IMR-90 (cell line): ENCODE measurements around the gene ZCCHC7. TPM values are rescaled to one million over a fixed set of nuclear protein-coding genes. Genes with fewer than 3 reads are reported as not detected.

Source experiments
- ATAC-seq: fragments of 200-7000 bp; cut with Tn5 transposase; 2 replicates; pipeline ENCODE4 v1.9.1; 2020; ENCODE audit warnings: low read depth, mild to moderate bottlenecking, moderate library complexity
- BruUV-seq: library from RNA; stranded (reverse); fragments of 400-500 nt; replicated peaks from 2 replicates; lab custom pipeline; 2021; lab: Mats Ljungman, UMichigan
- CTCF ChIA-PET: fragments of 300-600 bp; formaldehyde crosslinking; extraction: SDS; loops from one replicate; lab custom pipeline; 2021; ENCODE audit warnings: antibody characterized with exemption; lab: Yijun Ruan, JAX
- POLR2A ChIA-PET: fragments of 300-600 bp; sonication (Branson Sonifier 250); formaldehyde crosslinking; loops from one replicate; lab custom pipeline; 2022; ENCODE audit warnings: antibody characterized with exemption; ENCODE audit not compliant: unreplicated experiment; lab: Charles Lee
- DNase-seq: peaks from one replicate; pipeline ENCODE4 v3.0.0; 2013
- H2AFZ ChIP-seq: replicated peaks from 2 replicates; pipeline ENCODE3; 2013; ENCODE audit warnings: low read length, mild to moderate bottlenecking; ENCODE audit not compliant: poor library complexity
- H2AK5ac ChIP-seq: 2 replicates; pipeline ENCODE4 v1.6.1; 2013; ENCODE audit warnings: low read depth, low read length, inconsistent platforms
- H2AK9ac ChIP-seq: replicated peaks from 2 replicates; pipeline ENCODE3; 2013; ENCODE audit warnings: mild to moderate bottlenecking, low read depth, low read length, moderate library complexity; ENCODE audit not compliant: poor library complexity
- H2BK120ac ChIP-seq: 2 replicates; pipeline ENCODE4 v1.6.1; 2013; ENCODE audit warnings: low read depth, low read length, inconsistent platforms
- H2BK15ac ChIP-seq: 3 replicates; pipeline ENCODE4 v1.6.1; 2013; ENCODE audit warnings: low read depth, low read length, inconsistent platforms
- H2BK20ac ChIP-seq: 2 replicates; pipeline ENCODE4 v1.6.1; 2013; ENCODE audit warnings: low read depth, mild to moderate bottlenecking, inconsistent platforms, low read length, moderate library complexity
- H2BK5ac ChIP-seq: 2 replicates; pipeline ENCODE4 v1.6.1; 2013; ENCODE audit warnings: mild to moderate bottlenecking, low read depth, low read length, inconsistent platforms; ENCODE audit not compliant: poor library complexity, severe bottlenecking
- H3K14ac ChIP-seq: replicated peaks from 2 replicates; pipeline ENCODE4 v1.6.1; 2013; ENCODE audit warnings: low read depth, low read length, inconsistent platforms
- H3K18ac ChIP-seq: 2 replicates; pipeline ENCODE4 v1.6.1; 2013; ENCODE audit warnings: low read depth, low read length, control low read depth
- H3K23ac ChIP-seq: 2 replicates; pipeline ENCODE4 v1.6.1; 2013; ENCODE audit warnings: low read depth, low read length, inconsistent platforms
- H3K27ac ChIP-seq: 2 replicates; pipeline ENCODE4 v1.5.1; 2013; ENCODE audit warnings: mild to moderate bottlenecking, control low read depth, low read length; ENCODE audit not compliant: insufficient read depth
- H3K27me3 ChIP-seq: 2 replicates; pipeline ENCODE4 v1.6.1; 2013; ENCODE audit warnings: low read length; ENCODE audit not compliant: control insufficient read depth, insufficient read depth
- H3K36me3 ChIP-seq: 2 replicates; pipeline ENCODE4 v1.6.1; 2013; ENCODE audit warnings: low read length, mixed read lengths; ENCODE audit not compliant: control insufficient read depth, insufficient read depth
- H3K4ac ChIP-seq: 2 replicates; pipeline ENCODE4 v1.6.1; 2013; ENCODE audit warnings: low read depth, low read length, inconsistent platforms
- H3K4me1 ChIP-seq: 2 replicates; pipeline ENCODE4 v1.6.1; 2013; ENCODE audit warnings: low read length, mixed read lengths; ENCODE audit not compliant: control insufficient read depth, insufficient read depth
- H3K4me2 ChIP-seq: 2 replicates; pipeline ENCODE4 v1.6.1; 2013; ENCODE audit warnings: low read depth, mild to moderate bottlenecking, control low read depth, low read length, moderate library complexity
- H3K4me3 ChIP-seq: 2 replicates; pipeline ENCODE4 v1.5.1; 2013; ENCODE audit warnings: low read depth, mild to moderate bottlenecking, control low read depth, low read length, moderate library complexity; ENCODE audit not compliant: insufficient read depth
- H3K56ac ChIP-seq: 2 replicates; pipeline ENCODE4 v1.6.1; 2013; ENCODE audit warnings: low read length, inconsistent platforms; ENCODE audit not compliant: insufficient read depth; ENCODE audit errors: extremely low read depth
- H3K79me1 ChIP-seq, 2 experiments: 2 replicates each; pipeline ENCODE4 v1.6.1; 2013; ENCODE audit warnings: low read length in 2 of 2, inconsistent platforms in 1 of 2, low read depth in 1 of 2
- H3K9ac ChIP-seq: 2 replicates; pipeline ENCODE4 v1.6.1; 2013; ENCODE audit warnings: low read depth, low read length, control low read depth
- H3K9me1 ChIP-seq: 2 replicates; pipeline ENCODE4 v1.6.1; 2013; ENCODE audit warnings: low read length, inconsistent platforms; ENCODE audit not compliant: insufficient read depth
- H3K9me3 ChIP-seq: 2 replicates; pipeline ENCODE4 v1.6.1; 2013; ENCODE audit warnings: low read length; ENCODE audit not compliant: control insufficient read depth, insufficient read depth
- H4K20me1 ChIP-seq: 2 replicates; pipeline ENCODE4 v1.6.1; 2013; ENCODE audit warnings: low read length, inconsistent platforms; ENCODE audit not compliant: insufficient read depth
- H4K5ac ChIP-seq: 2 replicates; pipeline ENCODE4 v1.6.1; 2013; ENCODE audit warnings: mild to moderate bottlenecking, low read depth, low read length, control low read depth
- H4K8ac ChIP-seq, 2 experiments: 2 replicates each; pipeline ENCODE4 v1.6.1; 2013; ENCODE audit warnings: low read depth in 2 of 2, low read length in 2 of 2, control low read depth in 1 of 2, inconsistent platforms in 1 of 2
- H4K91ac ChIP-seq: 2 replicates; pipeline ENCODE4 v1.6.1; 2013; ENCODE audit warnings: low read depth, low read length, inconsistent platforms; ENCODE audit not compliant: insufficient read depth
- CEBPB ChIP-seq: IDR thresholded peaks from 2 replicates; pipeline ENCODE4 v1.6.1; 2012; ENCODE audit warnings: low read depth, low read length, improper control_type of control experiment
- CHD1 ChIP-seq: IDR thresholded peaks from 2 replicates; pipeline ENCODE4 v1.6.1; 2012; ENCODE audit warnings: low read depth, low read length, improper control_type of control experiment
- MAZ ChIP-seq: IDR thresholded peaks from 2 replicates; pipeline ENCODE4 v1.6.1; 2012; ENCODE audit warnings: low read depth, mild to moderate bottlenecking, low read length, improper control_type of control experiment, moderate library complexity, borderline replicate concordance
- NFE2L2 ChIP-seq: fragments of 150-350 bp; IDR thresholded peaks from 2 replicates; pipeline ENCODE4 v1.6.1; 2016; ENCODE audit warnings: low read depth, mild to moderate bottlenecking, low read length
- RFX5 ChIP-seq: IDR thresholded peaks from 2 replicates; pipeline ENCODE4 v1.8.0; 2012; ENCODE audit warnings: low read depth, mild to moderate bottlenecking, low read length, moderate library complexity
- SMC3 ChIP-seq: fragments of 150-350 bp; IDR thresholded peaks from 2 replicates; pipeline ENCODE4 v1.6.1; 2016; ENCODE audit warnings: low read depth, mild to moderate bottlenecking, antibody characterized with exemption, low read length, moderate library complexity
- WGBS, 2 experiments: methylation state at CpG; one replicate each; pipeline versions ENCODE4 v1.1.5 to v1.1.7; 2013; ENCODE audit warnings: missing lambda C conversion rate in 2 of 2; ENCODE audit not compliant: insufficient read length in 1 of 2; ENCODE audit errors: extremely low coverage in 2 of 2; 5-methylcytosine and 5-hydroxymethylcytosine counted together
- dilution Hi-C: fragments of 300-500 bp; cut with HindIII; formaldehyde crosslinking; loops from one replicate; pipeline ENCODE4 v1.14.3; 2018; ENCODE audit warnings: low sequenced_read_pairs; ENCODE audit not compliant: unreplicated experiment
- in situ Hi-C: fragments of 300-500 bp; cut with MboI; formaldehyde crosslinking; loops from 3 replicates; pipeline ENCODE4 v1.14.3; 2019; ENCODE audit warnings: low sequenced_read_pairs, inconsistent platforms, mixed read lengths
- intact Hi-C: fragments of 100-400 bp; cut with micrococcal nuclease; formaldehyde crosslinking; loops from 2 replicates; pipeline ENCODE4 v1.10.0; 2022
- polyA plus RNA-seq, 3 experiments: library from polyadenylated mRNA; depleted of rRNA; stranded (reverse); fragments of >200 nt; gene quantifications; 2 replicates each; pipeline ENCODE4 v1.2.3, GENCODE V29; 2012; ENCODE audit warnings: low replicate concordance in 1 of 3
- total RNA-seq: library from RNA; depleted of rRNA; stranded (reverse); fragments of >200 nt; gene quantifications from 2 replicates; pipeline ENCODE4 v1.2.3, GENCODE V29; 2012
- TF ChIP-seq, protein P1 (sequence below): conservative IDR thresholded peaks from 2 replicates; pipeline ENCODE4 v1.5.1; 2012; ENCODE audit warnings: mild to moderate bottlenecking, low read depth, low read length, improper control_type of control experiment
- TF ChIP-seq, protein P2 (sequence below): fragments of 150-350 bp; IDR thresholded peaks from 2 replicates; pipeline ENCODE4 v1.6.1; 2017; ENCODE audit warnings: mild to moderate bottlenecking, antibody characterized with exemption, low read length, low read depth

ZCCHC7 gene
- total and polyA plus RNA-seq, 2 of the 4 experiments (the other 2 are of a cell fraction) = 13.6 to 28.7 TPM

DNA sequence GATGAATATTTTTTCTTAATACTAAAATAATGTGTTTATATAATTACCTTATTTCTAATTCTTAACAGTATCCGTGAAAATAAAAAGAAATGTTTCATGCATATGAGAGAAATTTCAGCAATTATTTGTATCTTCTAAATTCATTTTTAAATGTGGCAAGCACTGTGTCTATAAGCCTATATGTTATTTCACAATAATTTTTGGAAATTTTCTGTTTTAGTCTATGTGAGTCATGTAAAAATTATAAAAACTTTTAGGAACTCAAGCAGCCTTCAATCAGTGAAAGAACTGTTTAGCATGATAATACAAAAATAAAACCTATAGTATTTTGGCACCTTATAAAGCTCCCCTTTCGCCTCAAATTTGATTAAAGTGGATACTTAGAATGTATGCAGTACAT is 96.8 kb downstream of the ZCCHC7 start:
- H3K27me3 ChIP-seq = no peaks in the 10 kb centered on the region
- H4K91ac ChIP-seq = no peak overlapping the region
- H3K4me3 ChIP-seq = no peak overlapping the region
- H2AK9ac ChIP-seq = no peak overlapping the region
- H3K14ac ChIP-seq = no peak overlapping the region
- TF ChIP-seq, protein P1, sequence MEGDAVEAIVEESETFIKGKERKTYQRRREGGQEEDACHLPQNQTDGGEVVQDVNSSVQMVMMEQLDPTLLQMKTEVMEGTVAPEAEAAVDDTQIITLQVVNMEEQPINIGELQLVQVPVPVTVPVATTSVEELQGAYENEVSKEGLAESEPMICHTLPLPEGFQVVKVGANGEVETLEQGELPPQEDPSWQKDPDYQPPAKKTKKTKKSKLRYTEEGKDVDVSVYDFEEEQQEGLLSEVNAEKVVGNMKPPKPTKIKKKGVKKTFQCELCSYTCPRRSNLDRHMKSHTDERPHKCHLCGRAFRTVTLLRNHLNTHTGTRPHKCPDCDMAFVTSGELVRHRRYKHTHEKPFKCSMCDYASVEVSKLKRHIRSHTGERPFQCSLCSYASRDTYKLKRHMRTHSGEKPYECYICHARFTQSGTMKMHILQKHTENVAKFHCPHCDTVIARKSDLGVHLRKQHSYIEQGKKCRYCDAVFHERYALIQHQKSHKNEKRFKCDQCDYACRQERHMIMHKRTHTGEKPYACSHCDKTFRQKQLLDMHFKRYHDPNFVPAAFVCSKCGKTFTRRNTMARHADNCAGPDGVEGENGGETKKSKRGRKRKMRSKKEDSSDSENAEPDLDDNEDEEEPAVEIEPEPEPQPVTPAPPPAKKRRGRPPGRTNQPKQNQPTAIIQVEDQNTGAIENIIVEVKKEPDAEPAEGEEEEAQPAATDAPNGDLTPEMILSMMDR = no peak
- TF ChIP-seq NFE2L2 = no peak
- TF ChIP-seq SMC3 = no peak
- TF ChIP-seq RFX5 = no peak
- TF ChIP-seq, protein P2, sequence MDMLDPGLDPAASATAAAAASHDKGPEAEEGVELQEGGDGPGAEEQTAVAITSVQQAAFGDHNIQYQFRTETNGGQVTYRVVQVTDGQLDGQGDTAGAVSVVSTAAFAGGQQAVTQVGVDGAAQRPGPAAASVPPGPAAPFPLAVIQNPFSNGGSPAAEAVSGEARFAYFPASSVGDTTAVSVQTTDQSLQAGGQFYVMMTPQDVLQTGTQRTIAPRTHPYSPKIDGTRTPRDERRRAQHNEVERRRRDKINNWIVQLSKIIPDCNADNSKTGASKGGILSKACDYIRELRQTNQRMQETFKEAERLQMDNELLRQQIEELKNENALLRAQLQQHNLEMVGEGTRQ = no peak
- no peak for TF ChIP-seq CHD1
- TF ChIP-seq MAZ = no peak
- TF ChIP-seq CEBPB = peak; percentile 33; the same call in 1 of the 2 replicates
- no peaks in the 10 kb centered on the region for H3K36me3 ChIP-seq
- CTCF ChIA-PET = no interaction called here
- DNase-seq = no peak
- H3K4me1 ChIP-seq = no peaks in the 10 kb centered on the region
- H4K8ac ChIP-seq = no peak overlapping the region
- no peak overlapping the region for H2AFZ ChIP-seq
- H2BK120ac ChIP-seq = no peak overlapping the region
- no peak overlapping the region for H2BK15ac ChIP-seq
- no peak overlapping the region for H3K4ac ChIP-seq
- no peak overlapping the region for H3K23ac ChIP-seq
- H3K9me1 ChIP-seq = no peaks in the 10 kb centered on the region; the same call in 1 of the 2 replicates
- dilution Hi-C loops = no loop called here
- H3K79me1 ChIP-seq = peaks cover 9 to 12% of the 10 kb centered on the region in 2 experiments
- no peak overlapping the region for H3K4me2 ChIP-seq
- intact Hi-C loops = loop anchor here (10.0 kb wide), 1 partner anchor 58 kb away; no protein-coding TSS in a partner anchor
- no peak overlapping the region for H3K56ac ChIP-seq
- H3K27ac ChIP-seq = no peak overlapping the region
- H4K5ac ChIP-seq = no peak overlapping the region
- in situ Hi-C loops = no loop called here
- no peak overlapping the region for H2BK5ac ChIP-seq
- no peak for ATAC-seq
- H4K20me1 ChIP-seq = no peaks in the 10 kb centered on the region
- no TSS peak for BruUV-seq
- no peak overlapping the region for H3K9ac ChIP-seq
- no peaks in the 10 kb centered on the region for H3K9me3 ChIP-seq
- POLR2A ChIA-PET = no interaction called here
- H3K18ac ChIP-seq = no peak overlapping the region
- WGBS, 2 experiments = no CpG with 5 or more reads among the region's 2 CpGs
- H2BK20ac ChIP-seq = no peak overlapping the region
- H2AK5ac ChIP-seq = no peak overlapping the region
